NCI-H128 (cell line): ENCODE results near the gene CAMKK1.
"Not testable (repeated sequence)": the region's sequence is repeated elsewhere in the genome, so short reads cannot be mapped to it uniquely, and the experiment has no call there.

Experiments used
- DNase-seq: peaks from one replicate; lab custom pipeline; 2025; ENCODE audit not compliant: unreplicated experiment; lab: John Stamatoyannopoulos, UW

Gene CAMKK1

GRCh38 chr17:3880983-3881382 lies 11.9 kb downstream of the CAMKK1 start:
- DNase-seq = no peak

GRCh38 chr17:3879591-3880417 lies 13.0 kb downstream of the CAMKK1 start:
- DNase-seq = no peak

- no peak for DNase-seq
These were observed 13.7 kb downstream of the CAMKK1 start for GRCh38 chr17:3879186-3879585.

- DNase-seq = no peak
These were observed 15.6 kb downstream of the CAMKK1 start for GRCh38 chr17:3877220-3877619.

GRCh38 chr17:3875317-3875716 lies 17.5 kb downstream of the CAMKK1 start:
- no peak for DNase-seq

GRCh38 chr17:3873862-3874261 lies 19.0 kb downstream of the CAMKK1 start:
- DNase-seq = no peak

- no peak for DNase-seq
These were observed 22.0 kb downstream of the CAMKK1 start for GRCh38 chr17:3870871-3871306.

- no peak for DNase-seq
These were observed 25.2 kb downstream of the CAMKK1 start for GRCh38 chr17:3867606-3868005.

- DNase-seq = no peak
These were observed 25.7 kb downstream of the CAMKK1 start for GRCh38 chr17:3867106-3867505.

- no peak for DNase-seq
These were observed 26.6 kb downstream of the CAMKK1 start for GRCh38 chr17:3866276-3866675.

- DNase-seq = no peak
These were observed 27.7 kb downstream of the CAMKK1 start for GRCh38 chr17:3865176-3865575.

- no peak for DNase-seq
These were observed 28.3 kb downstream of the CAMKK1 start for GRCh38 chr17:3864534-3864933.

- no peak for DNase-seq
These were observed 30.8 kb downstream of the CAMKK1 start for GRCh38 chr17:3861761-3862681.

- DNase-seq = no peak
These were observed 31.7 kb downstream of the CAMKK1 start for GRCh38 chr17:3860939-3861700.

GRCh38 chr17:3859940-3860339 lies 32.9 kb downstream of the CAMKK1 start:
- DNase-seq = no peak

GRCh38 chr17:3857261-3858105 lies 35.4 kb downstream of the CAMKK1 start:
- DNase-seq = no peak

GRCh38 chr17:3854204-3854603 lies 38.6 kb downstream of the CAMKK1 start:
- DNase-seq = not testable (repeated sequence)

GRCh38 chr17:3852561-3852960 lies 40.3 kb downstream of the CAMKK1 start:
- DNase-seq = no peak

GRCh38 chr17:3851461-3852100 lies 41.3 kb downstream of the CAMKK1 start:
- no peak for DNase-seq
